Liver (tissue), 9 donors: ENCODE measurements around the gene KRTAP26-1. TPM values are rescaled to one million over a fixed set of nuclear protein-coding genes. Genes with fewer than 3 reads are reported as not detected.

Experiments used
- DNase-seq: peaks from one replicate; pipeline ENCODE4 v3.0.0-alpha.2; 2017; ENCODE audit warnings: low spot score
- H3K27ac ChIP-seq, 2 donors: one replicate each; pipeline ENCODE4 v1.7.0; 2013; ENCODE audit warnings: inconsistent platforms in 2 of 2, low read length in 2 of 2, control low read depth in 1 of 2, low read depth in 1 of 2, mild to moderate bottlenecking in 1 of 2
- H3K27me3 ChIP-seq, 4 donors: one replicate each; pipeline versions ENCODE4 v1.6.1 to v1.7.0; 2013; ENCODE audit warnings: low read length in 3 of 4, inconsistent platforms in 1 of 4, mild to moderate bottlenecking in 1 of 4, moderate library complexity in 1 of 4; ENCODE audit not compliant: control insufficient read depth in 4 of 4, insufficient read depth in 4 of 4
- H3K36me3 ChIP-seq, 4 donors: one replicate each; pipeline versions ENCODE4 v1.6.1 to v1.7.0; 2013; ENCODE audit warnings: low read length in 3 of 4, mild to moderate bottlenecking in 3 of 4, low read depth in 1 of 4, moderate library complexity in 1 of 4; ENCODE audit not compliant: control insufficient read depth in 4 of 4, insufficient read depth in 3 of 4
- H3K4me1 ChIP-seq, 4 donors: one replicate each; pipeline versions ENCODE4 v1.6.1 to v1.7.0; 2013; ENCODE audit warnings: low read length in 3 of 4, mild to moderate bottlenecking in 3 of 4, moderate library complexity in 1 of 4; ENCODE audit not compliant: control insufficient read depth in 4 of 4, insufficient read depth in 4 of 4
- H3K4me3 ChIP-seq, 3 donors: one replicate each; pipeline versions ENCODE4 v1.6.1 to v1.7.0; 2013; ENCODE audit warnings: low read length in 3 of 3, control low read depth in 1 of 3, low read depth in 1 of 3, mild to moderate bottlenecking in 1 of 3
- H3K9ac ChIP-seq, 2 donors: one replicate each; pipeline ENCODE4 v1.7.0; 2013; ENCODE audit warnings: low read length in 2 of 2, mild to moderate bottlenecking in 2 of 2, moderate library complexity in 2 of 2, control low read depth in 1 of 2, low read depth in 1 of 2
- H3K9me3 ChIP-seq, 4 donors: one replicate each; pipeline versions ENCODE4 v1.6.1 to v1.7.0; 2013; ENCODE audit warnings: low read length in 3 of 4; ENCODE audit not compliant: control insufficient read depth in 4 of 4
- CTCF ChIP-seq: fragments of 150-350 bp; IDR thresholded peaks from 2 replicates; pipeline ENCODE4 v1.5.1; 2017; ENCODE audit warnings: improper control_type of control experiment, low read depth, low read length; ENCODE audit not compliant: missing input control
- FOXA1 ChIP-seq: IDR thresholded peaks from 2 replicates; pipeline ENCODE4 v1.6.1; 2016; ENCODE audit warnings: antibody characterized with exemption
- FOXA2 ChIP-seq: IDR thresholded peaks from 2 replicates; pipeline ENCODE4 v1.6.1; 2016; ENCODE audit warnings: antibody characterized with exemption
- GABPA ChIP-seq, 2 donors: IDR thresholded peaks in 1 of 2; conservative IDR thresholded peaks in 1 of 2; 2 replicates each; pipeline ENCODE4 v1.6.1; 2016; ENCODE audit warnings: antibody characterized with exemption in 2 of 2, mild to moderate bottlenecking in 1 of 2, moderate library complexity in 1 of 2
- HNF4A ChIP-seq, 2 donors: conservative IDR thresholded peaks; 2 replicates each; pipeline ENCODE4 v1.6.1; 2016; ENCODE audit warnings: antibody characterized with exemption in 2 of 2, mild to moderate bottlenecking in 2 of 2
- JUND ChIP-seq, 2 donors: IDR thresholded peaks; 2 replicates each; pipeline ENCODE4 v1.6.1; 2016; ENCODE audit warnings: antibody characterized with exemption in 2 of 2
- MAX ChIP-seq: IDR thresholded peaks from 2 replicates; pipeline ENCODE4 v1.6.1; 2016; ENCODE audit warnings: antibody characterized with exemption
- NR2F2 ChIP-seq: IDR thresholded peaks from 2 replicates; pipeline ENCODE4 v1.6.1; 2016; ENCODE audit warnings: antibody characterized with exemption
- RAD21 ChIP-seq, 2 donors: IDR thresholded peaks; 2 replicates each; pipeline ENCODE4 v1.6.1; 2016; ENCODE audit warnings: antibody characterized with exemption in 2 of 2, mild to moderate bottlenecking in 2 of 2
- REST ChIP-seq: IDR thresholded peaks from 2 replicates; pipeline ENCODE4 v1.6.1; 2016; ENCODE audit warnings: antibody characterized with exemption, mild to moderate bottlenecking
- SP1 ChIP-seq: IDR thresholded peaks from 2 replicates; pipeline ENCODE4 v1.6.1; 2018; ENCODE audit warnings: antibody characterized with exemption, mild to moderate bottlenecking
- WGBS: extraction: QIAGEN DNeasy Blood & Tissue Kit; methylation state at CpG from one replicate; pipeline ENCODE4 v1.1.7; 2013; 5-methylcytosine and 5-hydroxymethylcytosine counted together
- polyA plus RNA-seq, 2 donors: library from polyadenylated mRNA; stranded (reverse) in 1 of 2; unstranded in 1 of 2; fragments of 200-250 nt in 1 of 2; fragments of >200 nt in 1 of 2; fragmentation: Nextera tagmentation in 1 of 2; extraction: Ambion mirVana in 1 of 2; gene quantifications; one replicate each; pipeline versions ENCODE4 v1.2.1 to v1.2.3, GENCODE V29; 2013 to 2015
- total RNA-seq, 2 donors: library from RNA; depleted of rRNA; stranded (reverse); fragments of >200 nt; gene quantifications; one replicate each; pipeline ENCODE4 v1.2.3, GENCODE V29; 2014
- TF ChIP-seq, protein P1 (sequence below): IDR thresholded peaks from 2 replicates; pipeline ENCODE4 v1.6.1; 2016; ENCODE audit warnings: antibody characterized with exemption
- donor health status: healthy.
- donor health status: healthy.
- donor health status: healthy.
- donor health status: healthy.
- donor health status: healthy.

KRTAP26-1 gene
- total and polyA plus RNA-seq, 4 donors = not detected

DNA sequence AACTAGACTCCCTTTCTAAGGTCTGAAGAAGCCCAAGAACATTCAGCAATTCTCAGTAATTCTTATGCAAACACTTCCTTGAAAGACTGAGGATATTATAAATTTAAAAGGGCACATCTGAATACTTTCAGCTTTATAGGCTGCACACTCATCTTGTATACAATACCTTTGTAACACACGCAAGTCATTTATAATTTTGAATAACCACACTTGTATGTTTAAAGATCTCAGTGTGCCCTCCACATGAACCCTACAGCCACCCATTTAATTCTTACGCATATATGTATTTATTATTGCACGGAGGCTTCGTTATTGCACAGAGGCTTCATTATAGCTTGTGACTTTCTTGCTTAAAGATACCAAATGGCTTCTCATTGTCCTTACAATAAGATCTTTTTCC is 18.6 kb upstream of the KRTAP26-1 start:
- Histone ChIP-seq H3K9ac (no peak overlapping the region), H3K4me1 (no peaks in the 10 kb centered on the region), H3K9me3 (no peaks in the 10 kb centered on the region), H3K4me3 (no peak overlapping the region), H3K36me3 (no peaks in the 10 kb centered on the region), H3K27me3 (peaks cover 0 to 3% (median 0%) of the 10 kb centered on the region in 4 donors), H3K27ac (no peak overlapping the region)
- WGBS = 88% methylated on average over 4 of the region's 4 CpGs
- no peak for DNase-seq
- TF ChIP-seq SP1 = no peak

- Histone ChIP-seq H3K4me1 (no peaks in the 10 kb centered on the region), H3K9ac (no peak overlapping the region), H3K4me3 (no peak overlapping the region), H3K27me3 (peaks cover 0 to 3% (median 0%) of the 10 kb centered on the region in 4 donors), H3K36me3 (no peaks in the 10 kb centered on the region), H3K9me3 (no peaks in the 10 kb centered on the region), H3K27ac (no peak overlapping the region)
- no peak for DNase-seq
- TF ChIP-seq FOXA1 (no peak), REST (no peak), NR2F2 (no peak), GABPA (IDR thresholded peaks at IDR 0.05 in 1 of 2, conservative IDR thresholded peaks at IDR 0.05 in 1 of 2) (no peak), CTCF (no peak), MAX (no peak), JUND (IDR thresholded peaks at IDR 0.05) (no peak)
Observed at GRCh38 chr21:30337772-30338171, 17.7 kb upstream of the KRTAP26-1 start.

DNA sequence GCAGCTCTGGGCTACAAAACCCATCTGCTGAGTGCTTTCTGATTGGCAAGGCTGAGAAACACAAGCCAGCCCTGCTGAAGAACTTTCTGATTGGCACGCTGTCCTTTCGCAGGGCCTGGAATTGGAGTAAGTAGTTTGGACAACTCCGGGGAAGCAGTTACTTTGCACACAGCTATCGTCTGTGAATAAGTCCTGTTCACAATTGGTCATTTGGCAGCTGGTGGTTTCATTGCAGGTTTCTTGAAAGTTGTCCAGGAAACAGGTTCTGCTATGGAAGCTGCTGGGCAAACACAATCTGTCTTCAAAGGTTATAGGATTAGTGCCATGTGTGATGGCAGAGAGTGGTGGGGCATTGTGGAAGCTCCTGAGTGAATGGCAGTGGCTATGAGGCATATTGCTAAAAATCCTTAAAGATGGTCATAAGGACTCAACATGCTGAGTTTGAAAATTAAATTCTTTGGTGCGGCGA is 17.2 kb upstream of the KRTAP26-1 start, which contains the start of gene KRTAP27-1:
Gene KRTAP27-1, minus strand, starts transcription at position 419 of the 469 bp plus-strand sequence. Its CDS starts 26 bp downstream, at position 393.
- Histone ChIP-seq H3K27ac (no peak within 1 kb of the TSS), H3K9me3 (no peaks in the 10 kb centered on the region), H3K4me1 (no peaks in the 10 kb centered on the region), H3K4me3 (no peak within 1 kb of the TSS), H3K27me3 (peaks cover 0 to 3% (median 0%) of the 10 kb centered on the region in 4 donors), H3K9ac (no peak within 1 kb of the TSS), H3K36me3 (no peaks in the 10 kb centered on the region)
- no peak for DNase-seq
- 78% methylated on average over 6 of the region's 6 CpGs for WGBS
- TF ChIP-seq RAD21 (IDR thresholded peaks at IDR 0.05) (no peak), FOXA1 (no peak), REST (no peak), JUND (IDR thresholded peaks at IDR 0.05) (no peak), HNF4A (conservative IDR thresholded peaks at IDR 0.05) (no peak), FOXA2 (no peak)
- TF ChIP-seq, protein P1, sequence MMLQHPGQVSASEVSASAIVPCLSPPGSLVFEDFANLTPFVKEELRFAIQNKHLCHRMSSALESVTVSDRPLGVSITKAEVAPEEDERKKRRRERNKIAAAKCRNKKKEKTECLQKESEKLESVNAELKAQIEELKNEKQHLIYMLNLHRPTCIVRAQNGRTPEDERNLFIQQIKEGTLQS = no peak
